HepG2 (cell line): Measurements from ENCODE around the gene PSMC3IP. TPM values are rescaled to one million over a fixed set of nuclear protein-coding genes. Genes with fewer than 3 reads are reported as not detected.

Experiments
- CEBPB ChIP-seq: IDR thresholded peaks from 2 replicates; pipeline ENCODE4 v1.6.1; 2011; ENCODE audit warnings: low read depth, low read length, improper control_type of control experiment, borderline replicate concordance
- DNMT3B ChIP-seq: conservative IDR thresholded peaks from 2 replicates; pipeline ENCODE4 v1.6.1; 2016; ENCODE audit warnings: missing biosample characterization, control low read depth
- GATAD1 ChIP-seq: IDR thresholded peaks from 2 replicates; pipeline ENCODE4 v1.6.1; 2016; ENCODE audit warnings: missing genetic modification reagents, missing compliant biosample characterization
- GLI4 ChIP-seq: sonication (generic); formaldehyde crosslinking; IDR thresholded peaks from 2 replicates; pipeline ENCODE4 v1.5.1; 2020; ENCODE audit warnings: missing genetic modification reagents, mild to moderate bottlenecking, moderate library complexity, borderline replicate concordance
- KAT8 ChIP-seq: IDR thresholded peaks from 2 replicates; pipeline ENCODE4 v1.6.1; 2016; ENCODE audit warnings: missing genetic modification reagents, missing compliant biosample characterization
- KLF9 ChIP-seq: IDR thresholded peaks from 2 replicates; pipeline ENCODE4 v1.6.1; 2016; ENCODE audit warnings: low read depth
- POLR2AphosphoS5 ChIP-seq: IDR thresholded peaks from 2 replicates; pipeline ENCODE4 v1.6.1; 2012; ENCODE audit warnings: low read depth, low read length
- RAD21 ChIP-seq: fragments of 450-650 bp; formaldehyde crosslinking; IDR thresholded peaks from 2 replicates; pipeline ENCODE4 v1.5.0; 2020; ENCODE audit warnings: mild to moderate bottlenecking
- SAFB2 ChIP-seq: sonication (generic); formaldehyde crosslinking; IDR thresholded peaks from 2 replicates; pipeline ENCODE4 v1.5.1; 2020; ENCODE audit warnings: missing genetic modification reagents, low read depth, mild to moderate bottlenecking, borderline replicate concordance
- TCF12 ChIP-seq, 2 experiments: fragments of 450-650 bp in 1 of 2; sonication (generic) in 1 of 2; formaldehyde crosslinking in 1 of 2; IDR thresholded peaks; 2 replicates each; pipeline versions ENCODE4 v1.6.1 to v1.8.0; 2017 to 2022; ENCODE audit warnings: antibody characterized with exemption in 1 of 2, mild to moderate bottlenecking in 1 of 2, missing genetic modification reagents in 1 of 2, moderate library complexity in 1 of 2
- TEAD2 ChIP-seq: sonication (generic); formaldehyde crosslinking; IDR thresholded peaks from 2 replicates; pipeline ENCODE4 v1.9.0; 2021; ENCODE audit warnings: missing genetic modification reagents
- ZNF138 ChIP-seq: sonication (generic); formaldehyde crosslinking; IDR thresholded peaks from 2 replicates; pipeline ENCODE4 v1.5.0; 2020; ENCODE audit warnings: mild to moderate bottlenecking, low read depth, missing genetic modification reagents
- ZNF230 ChIP-seq: sonication (generic); formaldehyde crosslinking; IDR thresholded peaks from 2 replicates; pipeline ENCODE4 v1.4.0; 2020; ENCODE audit warnings: mild to moderate bottlenecking, missing genetic modification reagents
- ZNF329 ChIP-seq: sonication (generic); formaldehyde crosslinking; IDR thresholded peaks from 2 replicates; pipeline ENCODE4 v1.9.0; 2021; ENCODE audit warnings: low read depth, mild to moderate bottlenecking, missing genetic modification reagents
- ZNF552 ChIP-seq: sonication (generic); formaldehyde crosslinking; IDR thresholded peaks from 2 replicates; pipeline ENCODE4 v1.9.0; 2022; ENCODE audit warnings: missing genetic modification reagents, mild to moderate bottlenecking, borderline replicate concordance
- ZNF563 ChIP-seq: sonication (generic); formaldehyde crosslinking; IDR thresholded peaks from 2 replicates; pipeline ENCODE4 v1.8.0; 2022; ENCODE audit warnings: mild to moderate bottlenecking, moderate library complexity, missing genetic modification reagents
- ZNF713 ChIP-seq: sonication (generic); formaldehyde crosslinking; IDR thresholded peaks from 2 replicates; pipeline ENCODE4 v1.4.0; 2020; ENCODE audit warnings: mild to moderate bottlenecking, missing genetic modification reagents
- ZNF737 ChIP-seq: sonication (generic); formaldehyde crosslinking; IDR thresholded peaks from 2 replicates; pipeline ENCODE4 v1.5.0; 2020; ENCODE audit warnings: missing genetic modification reagents, mild to moderate bottlenecking, borderline replicate concordance
- ZNF746 ChIP-seq: sonication (generic); formaldehyde crosslinking; IDR thresholded peaks from 2 replicates; pipeline ENCODE4 v1.8.0; 2022; ENCODE audit warnings: mild to moderate bottlenecking, missing genetic modification reagents
- ZNF772 ChIP-seq: sonication (generic); formaldehyde crosslinking; IDR thresholded peaks from 2 replicates; pipeline ENCODE4 v1.5.0; 2020; ENCODE audit warnings: mild to moderate bottlenecking, missing genetic modification reagents
- polyA plus RNA-seq, 8 experiments: library from polyadenylated mRNA; depleted of rRNA in 3 of 8; stranded (reverse) in 7 of 8; unstranded in 1 of 8; fragments of >200 nt; fragmentation: Illumina TruSeq in 4 of 8; extraction: Trizol in 4 of 8; gene quantifications; 2 replicates each; pipeline versions ENCODE4 v1.2.1 to v1.2.3, GENCODE V29; 2011 to 2016; ENCODE audit warnings: low read depth in 4 of 8, missing spikeins in 1 of 8, mixed read lengths in 1 of 8; ENCODE audit not compliant: insufficient read depth in 1 of 8
- total RNA-seq, 5 experiments: library from RNA; depleted of rRNA; stranded (reverse); fragments of >200 nt; fragmentation: Illumina TruSeq; extraction: Trizol; gene quantifications; 2 replicates each; pipeline ENCODE4 v1.2.3, GENCODE V29; 2016; ENCODE audit warnings: low read depth in 1 of 5
- TF ChIP-seq, protein P1 (sequence below): sonication (generic); formaldehyde crosslinking; IDR thresholded peaks from 2 replicates; pipeline ENCODE4 v1.8.0; 2022; ENCODE audit warnings: missing genetic modification reagents, mild to moderate bottlenecking, inconsistent platforms, borderline replicate concordance
- TF ChIP-seq, protein P2 (sequence below): sonication (generic); formaldehyde crosslinking; IDR thresholded peaks from 2 replicates; pipeline ENCODE4 v1.4.0; 2020; ENCODE audit warnings: mild to moderate bottlenecking, missing genetic modification reagents, borderline replicate concordance
- TF ChIP-seq, protein P3 (sequence below): sonication (generic); formaldehyde crosslinking; IDR thresholded peaks from 2 replicates; pipeline ENCODE4 v1.8.0; 2022; ENCODE audit warnings: low read depth, missing genetic modification reagents

The PSMC3IP gene
- total and polyA plus RNA-seq, 2 of the 13 experiments (the other 11 are each of a cell fraction or from before 2014, with no cell fraction given), result 6.5 to 22.4 TPM

DNA sequence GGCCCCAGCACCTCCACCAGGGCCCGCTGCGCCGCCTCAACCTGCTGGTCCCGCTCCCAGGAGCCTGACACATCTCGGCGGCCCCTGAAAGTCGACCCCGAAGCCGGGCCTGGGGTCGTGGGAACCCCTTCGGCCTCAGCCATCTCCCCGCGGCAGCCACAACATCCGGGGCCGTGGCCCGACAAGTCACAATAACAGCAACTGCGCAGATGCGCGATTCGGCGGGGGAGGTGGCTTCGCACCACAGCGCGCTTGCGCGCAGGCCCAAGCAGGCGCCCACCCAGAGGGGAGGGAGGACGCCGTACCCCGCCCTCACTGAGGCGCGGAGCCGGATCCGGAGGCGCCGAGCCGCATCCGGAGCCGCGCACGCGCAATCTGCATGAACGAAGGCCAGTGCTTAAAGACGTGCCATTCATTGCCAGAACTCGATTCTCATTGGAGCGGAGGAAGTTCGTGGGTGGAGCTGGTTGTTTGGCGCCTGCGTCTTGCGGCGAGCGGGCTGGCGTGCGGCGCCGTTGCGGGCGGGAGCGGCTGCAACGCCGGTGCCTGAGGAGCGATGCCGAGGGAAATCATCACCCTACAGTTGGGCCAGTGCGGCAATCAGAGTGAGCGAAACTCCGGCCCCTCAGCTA, 31.8 kb upstream of the PSMC3IP start, which contains the start of the genes RETREG3 and TUBG1 (continued):
- TF ChIP-seq CEBPB (no peak), ZNF746 (peak; percentile 76), TEAD2 (no peak), KLF9 (CRISPR knock-in tag) (no peak), ZNF138 (CRISPR knock-in tag) (0 out of 2 replicates have a peak, but pooled peaks have one; percentile 77), ZNF737 (CRISPR knock-in tag) (no peak), SAFB2 (CRISPR knock-in tag) (peak; percentile 13; the same call in 1 of the 2 replicates), ZNF552 (CRISPR knock-in tag) (no peak; the same call in 1 of the 2 replicates), POLR2AphosphoS5 (peak; percentile 92), ZNF772 (no peak), DNMT3B (CRISPR knock-in tag) (no peak; the same call in 1 of the 2 replicates), KAT8 (CRISPR knock-in tag) (peak; percentile 90), GLI4 (CRISPR knock-in tag) (0 out of 2 replicates have a peak, but pooled peaks have one; percentile 90), ZNF329 (CRISPR knock-in tag) (peak; percentile 74; the same call in 1 of the 2 replicates), RAD21 (peak; percentile 81), ZNF713 (CRISPR knock-in tag) (no peak; the same call in 1 of the 2 replicates), ZNF230 (CRISPR knock-in tag) (peak; percentile 96), TCF12 (IDR thresholded peaks at IDR 0.05) (no peak), TCF12 (CRISPR knock-in tag; IDR thresholded peaks at IDR 0.05) (no peak), GATAD1 (CRISPR knock-in tag) (peak; percentile 79), ZNF563 (CRISPR knock-in tag) (0 out of 2 replicates have a peak, but pooled peaks have one; percentile 78)
- TF ChIP-seq, protein P1, sequence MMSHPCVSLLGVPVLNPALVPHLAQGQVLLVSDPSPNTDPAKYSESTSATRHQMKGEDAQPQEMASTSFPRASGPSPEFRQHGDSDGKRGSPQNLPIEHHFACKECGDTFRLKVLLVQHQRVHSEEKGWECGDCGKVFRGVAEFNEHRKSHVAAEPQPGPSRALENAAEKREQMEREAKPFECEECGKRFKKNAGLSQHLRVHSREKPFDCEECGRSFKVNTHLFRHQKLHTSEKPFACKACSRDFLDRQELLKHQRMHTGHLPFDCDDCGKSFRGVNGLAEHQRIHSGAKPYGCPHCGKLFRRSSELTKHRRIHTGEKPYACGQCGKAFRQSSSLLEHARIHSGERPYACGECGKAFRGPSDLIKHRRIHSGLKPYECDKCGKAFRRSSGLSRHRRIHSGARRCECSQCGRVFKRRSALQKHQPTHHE (CRISPR knock-in tag), result no peak; the same call in none of the 2 replicates
- TF ChIP-seq, protein P2, sequence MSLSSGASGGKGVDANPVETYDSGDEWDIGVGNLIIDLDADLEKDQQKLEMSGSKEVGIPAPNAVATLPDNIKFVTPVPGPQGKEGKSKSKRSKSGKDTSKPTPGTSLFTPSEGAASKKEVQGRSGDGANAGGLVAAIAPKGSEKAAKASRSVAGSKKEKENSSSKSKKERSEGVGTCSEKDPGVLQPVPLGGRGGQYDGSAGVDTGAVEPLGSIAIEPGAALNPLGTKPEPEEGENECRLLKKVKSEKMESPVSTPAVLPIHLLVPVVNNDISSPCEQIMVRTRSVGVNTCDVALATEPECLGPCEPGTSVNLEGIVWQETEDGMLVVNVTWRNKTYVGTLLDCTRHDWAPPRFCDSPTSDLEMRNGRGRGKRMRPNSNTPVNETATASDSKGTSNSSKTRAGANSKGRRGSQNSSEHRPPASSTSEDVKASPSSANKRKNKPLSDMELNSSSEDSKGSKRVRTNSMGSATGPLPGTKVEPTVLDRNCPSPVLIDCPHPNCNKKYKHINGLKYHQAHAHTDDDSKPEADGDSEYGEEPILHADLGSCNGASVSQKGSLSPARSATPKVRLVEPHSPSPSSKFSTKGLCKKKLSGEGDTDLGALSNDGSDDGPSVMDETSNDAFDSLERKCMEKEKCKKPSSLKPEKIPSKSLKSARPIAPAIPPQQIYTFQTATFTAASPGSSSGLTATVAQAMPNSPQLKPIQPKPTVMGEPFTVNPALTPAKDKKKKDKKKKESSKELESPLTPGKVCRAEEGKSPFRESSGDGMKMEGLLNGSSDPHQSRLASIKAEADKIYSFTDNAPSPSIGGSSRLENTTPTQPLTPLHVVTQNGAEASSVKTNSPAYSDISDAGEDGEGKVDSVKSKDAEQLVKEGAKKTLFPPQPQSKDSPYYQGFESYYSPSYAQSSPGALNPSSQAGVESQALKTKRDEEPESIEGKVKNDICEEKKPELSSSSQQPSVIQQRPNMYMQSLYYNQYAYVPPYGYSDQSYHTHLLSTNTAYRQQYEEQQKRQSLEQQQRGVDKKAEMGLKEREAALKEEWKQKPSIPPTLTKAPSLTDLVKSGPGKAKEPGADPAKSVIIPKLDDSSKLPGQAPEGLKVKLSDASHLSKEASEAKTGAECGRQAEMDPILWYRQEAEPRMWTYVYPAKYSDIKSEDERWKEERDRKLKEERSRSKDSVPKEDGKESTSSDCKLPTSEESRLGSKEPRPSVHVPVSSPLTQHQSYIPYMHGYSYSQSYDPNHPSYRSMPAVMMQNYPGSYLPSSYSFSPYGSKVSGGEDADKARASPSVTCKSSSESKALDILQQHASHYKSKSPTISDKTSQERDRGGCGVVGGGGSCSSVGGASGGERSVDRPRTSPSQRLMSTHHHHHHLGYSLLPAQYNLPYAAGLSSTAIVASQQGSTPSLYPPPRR (CRISPR knock-in tag), result no peak; the same call in 1 of the 2 replicates
- TF ChIP-seq, protein P3, sequence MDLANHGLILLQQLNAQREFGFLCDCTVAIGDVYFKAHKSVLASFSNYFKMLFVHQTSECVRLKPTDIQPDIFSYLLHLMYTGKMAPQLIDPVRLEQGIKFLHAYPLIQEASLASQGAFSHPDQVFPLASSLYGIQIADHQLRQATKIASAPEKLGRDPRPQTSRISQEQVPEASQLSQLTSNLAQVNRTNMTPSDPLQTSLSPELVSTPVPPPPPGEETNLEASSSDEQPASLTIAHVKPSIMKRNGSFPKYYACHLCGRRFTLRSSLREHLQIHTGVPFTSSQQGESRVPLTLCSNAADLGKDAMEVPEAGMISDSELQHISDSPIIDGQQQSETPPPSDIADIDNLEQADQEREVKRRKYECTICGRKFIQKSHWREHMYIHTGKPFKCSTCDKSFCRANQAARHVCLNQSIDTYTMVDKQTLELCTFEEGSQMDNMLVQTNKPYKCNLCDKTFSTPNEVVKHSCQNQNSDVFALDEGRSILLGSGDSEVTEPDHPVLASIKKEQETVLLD (CRISPR knock-in tag), result no peak
